Prostate gland (tissue), 2 donors: ENCODE data around the gene FKBP6.

Experiments used
- POLR2A ChIP-seq: fragments of 450-650 bp; IDR thresholded peaks from one replicate; pipeline ENCODE4 v1.6.1; 2016; ENCODE audit warnings: antibody characterized with exemption, mild to moderate bottlenecking
- POLR2AphosphoS5 ChIP-seq: sonication (generic); formaldehyde crosslinking; IDR thresholded peaks from one replicate; pipeline ENCODE4 v1.6.1; 2017; ENCODE audit warnings: antibody characterized with exemption
- TF ChIP-seq, protein P1 (sequence below), 4 experiments: fragments of 200-600 bp in 2 of 4; fragments of 450-650 bp in 2 of 4; sonication (generic) in 2 of 4; IDR thresholded peaks; 1 replicate in 3 of 4; 2 replicates in 1 of 4; pipeline ENCODE4 v1.5.1; 2016 to 2019; ENCODE audit warnings: antibody characterized with exemption in 4 of 4, mild to moderate bottlenecking in 2 of 4, moderate library complexity in 2 of 4

DNA sequence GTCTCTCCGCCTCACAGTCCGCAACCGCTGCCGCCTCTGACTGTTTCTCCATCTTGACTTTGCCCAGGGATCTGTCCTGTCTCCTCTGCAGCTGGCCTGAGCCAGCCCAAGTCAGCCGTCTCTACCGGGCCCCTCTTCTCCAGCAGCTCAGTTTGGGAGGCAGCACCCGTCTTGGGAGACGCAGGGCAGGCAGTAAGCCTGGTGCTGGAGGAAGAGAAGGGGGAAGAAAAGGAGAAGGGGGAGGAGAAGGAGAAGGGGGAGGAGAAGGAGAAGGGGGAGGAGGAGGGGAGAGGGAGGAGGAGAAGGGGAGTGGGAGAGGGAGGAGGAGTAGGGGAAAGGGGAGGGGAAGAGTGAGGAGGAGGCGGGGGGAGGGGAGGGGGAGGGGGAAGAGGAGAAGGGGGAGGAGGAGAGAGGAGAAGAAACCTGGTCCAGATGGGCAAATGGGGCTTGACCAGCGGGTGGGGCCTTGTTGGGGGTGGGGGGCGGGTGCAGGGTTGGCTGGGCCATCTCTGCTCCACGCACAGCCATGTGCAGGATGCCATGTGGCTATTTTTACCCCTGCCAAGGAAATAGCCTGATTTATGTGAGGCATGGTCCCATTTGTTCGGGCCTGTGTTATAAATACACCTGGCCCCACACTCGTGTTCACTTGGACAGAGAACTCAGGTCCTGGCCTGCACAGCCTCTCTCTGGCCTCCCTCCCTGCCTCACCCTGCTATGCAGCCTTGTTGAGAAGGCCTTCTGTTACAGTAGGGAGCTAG lies 69.7 kb downstream of the FKBP6 start:
- TF ChIP-seq, protein P1, sequence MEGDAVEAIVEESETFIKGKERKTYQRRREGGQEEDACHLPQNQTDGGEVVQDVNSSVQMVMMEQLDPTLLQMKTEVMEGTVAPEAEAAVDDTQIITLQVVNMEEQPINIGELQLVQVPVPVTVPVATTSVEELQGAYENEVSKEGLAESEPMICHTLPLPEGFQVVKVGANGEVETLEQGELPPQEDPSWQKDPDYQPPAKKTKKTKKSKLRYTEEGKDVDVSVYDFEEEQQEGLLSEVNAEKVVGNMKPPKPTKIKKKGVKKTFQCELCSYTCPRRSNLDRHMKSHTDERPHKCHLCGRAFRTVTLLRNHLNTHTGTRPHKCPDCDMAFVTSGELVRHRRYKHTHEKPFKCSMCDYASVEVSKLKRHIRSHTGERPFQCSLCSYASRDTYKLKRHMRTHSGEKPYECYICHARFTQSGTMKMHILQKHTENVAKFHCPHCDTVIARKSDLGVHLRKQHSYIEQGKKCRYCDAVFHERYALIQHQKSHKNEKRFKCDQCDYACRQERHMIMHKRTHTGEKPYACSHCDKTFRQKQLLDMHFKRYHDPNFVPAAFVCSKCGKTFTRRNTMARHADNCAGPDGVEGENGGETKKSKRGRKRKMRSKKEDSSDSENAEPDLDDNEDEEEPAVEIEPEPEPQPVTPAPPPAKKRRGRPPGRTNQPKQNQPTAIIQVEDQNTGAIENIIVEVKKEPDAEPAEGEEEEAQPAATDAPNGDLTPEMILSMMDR (IDR thresholded peaks at IDR 0.05): no peak
- TF ChIP-seq POLR2A (no peak), POLR2AphosphoS5 (no peak)
